Lung (tissue), 12 donors: ENCODE data around the gene ITGB8. TPM values are rescaled to one million over a fixed set of nuclear protein-coding genes. Genes with fewer than 3 reads are reported as not detected.

ENCODE experiments used
- ATAC-seq: fragments of 200-7000 bp; cut with Tn5 transposase; one replicate; pipeline ENCODE4 v1.9.1; 2020; ENCODE audit warnings: moderate number of reproducible peaks; ENCODE audit not compliant: insufficient read depth, low FRiP score
- DNase-seq, 3 donors: peaks; one replicate each; pipeline ENCODE4 v3.0.0-alpha.2; 2013 to 2017
- H3K27ac ChIP-seq, 2 donors: one replicate each; pipeline ENCODE4 v1.5.1; 2013; ENCODE audit warnings: mild to moderate bottlenecking in 2 of 2, moderate library complexity in 2 of 2, control low read depth in 1 of 2, inconsistent platforms in 1 of 2, low read depth in 1 of 2, low read length in 1 of 2
- H3K27me3 ChIP-seq, 3 donors: one replicate each; pipeline ENCODE4 v1.5.1; 2013; ENCODE audit warnings: low read length in 2 of 3; ENCODE audit not compliant: control insufficient read depth in 3 of 3, insufficient read depth in 3 of 3
- H3K36me3 ChIP-seq, 4 donors: one replicate each; pipeline ENCODE4 v1.5.1; 2013; ENCODE audit warnings: low read length in 4 of 4, mild to moderate bottlenecking in 1 of 4, moderate library complexity in 1 of 4; ENCODE audit not compliant: control insufficient read depth in 4 of 4, insufficient read depth in 4 of 4
- H3K4me1 ChIP-seq, 5 donors: one replicate each; pipeline ENCODE4 v1.5.1; 2013; ENCODE audit warnings: low read length in 5 of 5, mild to moderate bottlenecking in 2 of 5, moderate library complexity in 1 of 5; ENCODE audit not compliant: control insufficient read depth in 5 of 5, insufficient read depth in 5 of 5
- H3K4me3 ChIP-seq: one replicate; pipeline ENCODE4 v1.5.1; 2013; ENCODE audit warnings: mild to moderate bottlenecking, control low read depth, moderate library complexity
- H3K9ac ChIP-seq, 2 donors: one replicate each; pipeline ENCODE4 v1.5.1; 2013; ENCODE audit warnings: low read length in 2 of 2, control low read depth in 1 of 2; ENCODE audit not compliant: insufficient read depth in 1 of 2
- H3K9me3 ChIP-seq, 4 donors: one replicate each; pipeline ENCODE4 v1.5.1; 2013; ENCODE audit warnings: low read length in 3 of 4, mild to moderate bottlenecking in 1 of 4, moderate library complexity in 1 of 4; ENCODE audit not compliant: control insufficient read depth in 4 of 4, insufficient read depth in 3 of 4
- WGBS, 2 donors: extraction: QIAGEN DNeasy Blood & Tissue Kit; methylation state at CpG; one replicate each; pipeline ENCODE4 v1.1.7; 2013; 5-methylcytosine and 5-hydroxymethylcytosine counted together
- polyA plus RNA-seq, 2 donors: library from polyadenylated mRNA; stranded (reverse); fragments of 200-250 nt; gene quantifications; one replicate each; pipeline ENCODE4 v1.2.1, GENCODE V29; 2013
- total RNA-seq, 2 donors: library from RNA; depleted of rRNA in 1 of 2; stranded (reverse); fragments of >200 nt in 1 of 2; gene quantifications; one replicate each; pipeline ENCODE4 v1.2.1, GENCODE V29; 2014 to 2021
- TF ChIP-seq, protein P1 (sequence below): IDR thresholded peaks from 2 replicates; pipeline ENCODE4 v1.5.1; 2012; ENCODE audit warnings: mild to moderate bottlenecking; ENCODE audit errors: control extremely low read depth, extremely low read depth
- donor health status: control.
- donor health status: control.
- donor health status: Bipolar disorder and iron deficiency.
- donor health status: healthy.
- donor health status: DM: yes; HTN: yes; CAD: no.

ITGB8 gene
- total and polyA plus RNA-seq, 4 donors: 1.5 to 29.7 (median 15.2) TPM

- DNase-seq (no peak), ATAC-seq (no peak)
- Histone ChIP-seq H3K4me1 (peaks cover 0 to 14% (median 5%) of the 10 kb centered on the region in 5 donors), H3K9me3 (no peaks in the 10 kb centered on the region), H3K27me3 (no peaks in the 10 kb centered on the region), H3K9ac (no peak overlapping the region), H3K27ac (no peak overlapping the region), H3K36me3 (no peaks in the 10 kb centered on the region), H3K4me3 (no peak overlapping the region)
- WGBS, 2 donors: 83 to 84% methylated on average over 3 of the region's 3 CpGs
- TF ChIP-seq, protein P1, sequence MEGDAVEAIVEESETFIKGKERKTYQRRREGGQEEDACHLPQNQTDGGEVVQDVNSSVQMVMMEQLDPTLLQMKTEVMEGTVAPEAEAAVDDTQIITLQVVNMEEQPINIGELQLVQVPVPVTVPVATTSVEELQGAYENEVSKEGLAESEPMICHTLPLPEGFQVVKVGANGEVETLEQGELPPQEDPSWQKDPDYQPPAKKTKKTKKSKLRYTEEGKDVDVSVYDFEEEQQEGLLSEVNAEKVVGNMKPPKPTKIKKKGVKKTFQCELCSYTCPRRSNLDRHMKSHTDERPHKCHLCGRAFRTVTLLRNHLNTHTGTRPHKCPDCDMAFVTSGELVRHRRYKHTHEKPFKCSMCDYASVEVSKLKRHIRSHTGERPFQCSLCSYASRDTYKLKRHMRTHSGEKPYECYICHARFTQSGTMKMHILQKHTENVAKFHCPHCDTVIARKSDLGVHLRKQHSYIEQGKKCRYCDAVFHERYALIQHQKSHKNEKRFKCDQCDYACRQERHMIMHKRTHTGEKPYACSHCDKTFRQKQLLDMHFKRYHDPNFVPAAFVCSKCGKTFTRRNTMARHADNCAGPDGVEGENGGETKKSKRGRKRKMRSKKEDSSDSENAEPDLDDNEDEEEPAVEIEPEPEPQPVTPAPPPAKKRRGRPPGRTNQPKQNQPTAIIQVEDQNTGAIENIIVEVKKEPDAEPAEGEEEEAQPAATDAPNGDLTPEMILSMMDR: no peak
Observed at GRCh38 chr7:20284003-20284770, 46.5 kb upstream of the ITGB8 start.

GRCh38 chr7:20284771-20285143 is 45.9 kb upstream of the ITGB8 start:
- H3K4me1 ChIP-seq: peaks cover 0 to 14% (median 5%) of the 10 kb centered on the region in 5 donors
- no peak overlapping the region for H3K9ac ChIP-seq
- ATAC-seq: no peak
- H3K9me3 ChIP-seq: no peaks in the 10 kb centered on the region
- TF ChIP-seq, protein P1: no peak
- no peak overlapping the region for H3K4me3 ChIP-seq
- H3K36me3 ChIP-seq: no peaks in the 10 kb centered on the region
- no peak overlapping the region for H3K27ac ChIP-seq
- H3K27me3 ChIP-seq: no peaks in the 10 kb centered on the region
- no peak for DNase-seq

DNA sequence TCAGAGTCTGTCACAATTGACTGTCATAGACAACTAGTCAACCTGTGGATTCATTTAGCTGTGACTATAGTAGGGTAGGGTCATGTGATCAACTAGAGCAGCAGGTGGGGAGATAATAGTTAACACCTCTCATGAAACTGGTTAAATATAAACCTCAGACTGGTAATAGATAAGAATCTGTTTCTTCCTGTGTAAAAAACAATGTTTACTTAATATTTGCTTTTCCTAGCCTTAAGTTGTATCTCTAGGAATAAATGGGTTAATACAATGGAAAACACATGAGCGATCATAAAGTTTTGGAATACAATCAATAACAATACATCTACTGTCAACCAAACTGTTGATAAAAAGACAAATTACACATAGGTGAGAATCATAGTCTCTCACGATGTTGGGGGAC is 43.4 kb upstream of the ITGB8 start:
- no peak overlapping the region for H3K27ac ChIP-seq
- WGBS, 2 donors: 84 to 90% methylated on average over 2 of the region's 2 CpGs
- no peak for DNase-seq
- no peaks in the 10 kb centered on the region for H3K4me1 ChIP-seq
- H3K9ac ChIP-seq: no peak overlapping the region
- TF ChIP-seq, protein P1: no peak
- H3K36me3 ChIP-seq: no peaks in the 10 kb centered on the region
- H3K9me3 ChIP-seq: no peaks in the 10 kb centered on the region
- no peak for ATAC-seq
- no peaks in the 10 kb centered on the region for H3K27me3 ChIP-seq
- H3K4me3 ChIP-seq: no peak overlapping the region

DNA sequence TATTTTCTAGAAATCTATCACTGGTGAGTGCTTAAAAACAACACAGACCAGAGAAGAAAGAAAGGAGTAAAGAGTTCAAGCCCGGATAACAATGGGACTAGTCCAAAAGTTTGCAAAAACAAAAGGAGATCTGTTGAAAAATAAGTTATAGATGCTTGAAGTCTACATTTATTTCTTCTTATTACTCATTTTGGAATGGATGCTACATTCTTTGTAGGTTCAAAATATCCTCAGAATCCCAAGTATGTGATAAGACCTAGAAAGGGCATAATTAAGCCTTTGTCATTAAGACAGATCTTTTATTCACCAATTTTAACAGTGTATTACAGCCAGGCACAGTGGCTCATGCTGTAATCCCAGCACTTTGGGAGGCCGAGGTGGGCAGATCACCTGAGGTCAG is 42.7 kb upstream of the ITGB8 start:
- Histone ChIP-seq H3K9ac (no peak overlapping the region), H3K4me3 (no peak overlapping the region), H3K4me1 (no peaks in the 10 kb centered on the region), H3K27ac (no peak overlapping the region), H3K27me3 (no peaks in the 10 kb centered on the region), H3K36me3 (no peaks in the 10 kb centered on the region), H3K9me3 (no peaks in the 10 kb centered on the region)
- TF ChIP-seq, protein P1: no peak
- no peak for ATAC-seq
- 80 to 87% methylated on average over 2 of the region's 2 CpGs for WGBS, 2 donors
- DNase-seq: no peak
